Measurements from ENCODE around the gene EPS15.

Gene EPS15

GRCh38 chr1:51559064-51559500 is 40.0 kb upstream of the EPS15 start:
- H3K27ac ChIP-seq (ENCODE audit: insufficient read depth, low read depth, low read length, poor library complexity, severe bottlenecking) = no peak overlapping the region
- H3K27me3 ChIP-seq (ENCODE audit: control insufficient read depth, insufficient read depth, low read length, poor library complexity, severe bottlenecking) = no peaks in the 10 kb centered on the region
- no peaks in the 10 kb centered on the region for H3K36me3 ChIP-seq (ENCODE audit: control insufficient read depth, insufficient read depth, low read length)
- H3K4me1 ChIP-seq (ENCODE audit: control insufficient read depth, insufficient read depth, low read length) = no peaks in the 10 kb centered on the region
- 63 to 74% methylated on average over 3 of the region's 3 CpGs for WGBS, 2 experiments
- H3K9me3 ChIP-seq (ENCODE audit: control insufficient read depth, low read length) = no peaks in the 10 kb centered on the region
- H3K4me3 ChIP-seq (ENCODE audit: insufficient read depth, low read depth, low read length) = no peak overlapping the region

DNA sequence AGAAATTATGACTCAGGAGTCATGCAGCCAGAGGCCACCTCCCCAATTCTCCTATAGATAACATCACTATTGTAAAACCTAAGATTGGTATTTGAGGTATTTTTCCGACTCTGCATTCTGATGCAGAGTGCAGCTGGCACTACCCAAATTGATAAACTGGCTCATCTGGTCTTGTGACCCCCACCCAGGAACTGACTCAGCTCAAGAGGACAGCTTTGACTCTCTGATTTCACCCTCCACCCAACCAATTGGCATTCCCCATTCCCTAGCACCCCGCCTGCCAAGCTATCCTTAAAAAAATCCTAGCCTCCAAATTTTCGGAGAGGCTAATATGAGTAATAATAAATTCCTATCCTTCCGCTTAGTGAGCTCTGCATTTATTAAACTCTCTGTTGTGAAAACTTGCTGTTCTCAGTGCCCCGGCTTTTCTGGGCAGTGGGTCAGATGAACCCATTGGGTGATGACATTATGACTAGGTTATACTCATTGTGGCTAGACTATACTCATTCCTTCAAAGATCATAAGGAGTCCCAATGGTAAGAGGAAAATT is 39.4 kb upstream of the EPS15 start:
- Histone ChIP-seq H3K9me3 (ENCODE audit: control insufficient read depth, low read length) (no peaks in the 10 kb centered on the region), H3K36me3 (ENCODE audit: control insufficient read depth, insufficient read depth, low read length) (no peaks in the 10 kb centered on the region), H3K27me3 (ENCODE audit: control insufficient read depth, insufficient read depth, low read length, poor library complexity, severe bottlenecking) (no peaks in the 10 kb centered on the region), H3K4me1 (ENCODE audit: control insufficient read depth, insufficient read depth, low read length) (no peaks in the 10 kb centered on the region), H3K27ac (ENCODE audit: insufficient read depth, low read depth, low read length, poor library complexity, severe bottlenecking) (no peak overlapping the region), H3K4me3 (ENCODE audit: insufficient read depth, low read depth, low read length) (no peak overlapping the region)
- 86 to 95% methylated on average over 5 of the region's 5 CpGs for WGBS, 2 experiments

DNA sequence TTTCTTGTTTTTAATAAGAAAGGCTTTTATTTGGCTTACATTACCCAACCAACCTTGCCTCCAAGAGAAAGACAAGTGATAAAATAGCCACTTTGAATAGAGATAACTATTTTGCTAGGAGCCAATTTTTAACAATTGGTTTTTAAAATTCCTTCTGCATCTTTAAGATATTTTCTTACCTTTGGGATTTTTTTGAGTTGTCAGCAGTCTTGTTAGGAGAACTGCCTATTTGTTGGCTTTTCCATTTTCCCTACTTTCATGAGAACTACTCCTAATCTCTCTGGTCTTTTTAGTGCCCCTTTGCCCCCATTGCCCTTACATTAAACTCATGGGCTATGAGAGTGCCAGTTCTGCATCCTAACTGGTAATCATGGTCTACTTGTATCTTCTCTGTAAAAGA is 38.1 kb upstream of the EPS15 start:
- no peaks in the 10 kb centered on the region for H3K36me3 ChIP-seq (ENCODE audit: control insufficient read depth, insufficient read depth, low read length)
- H3K27ac ChIP-seq (ENCODE audit: insufficient read depth, low read depth, low read length, poor library complexity, severe bottlenecking) = no peak overlapping the region
- H3K4me3 ChIP-seq (ENCODE audit: insufficient read depth, low read depth, low read length) = no peak overlapping the region
- H3K4me1 ChIP-seq (ENCODE audit: control insufficient read depth, insufficient read depth, low read length) = no peaks in the 10 kb centered on the region
- H3K27me3 ChIP-seq (ENCODE audit: control insufficient read depth, insufficient read depth, low read length, poor library complexity, severe bottlenecking) = no peaks in the 10 kb centered on the region
- no peaks in the 10 kb centered on the region for H3K9me3 ChIP-seq (ENCODE audit: control insufficient read depth, low read length)

DNA sequence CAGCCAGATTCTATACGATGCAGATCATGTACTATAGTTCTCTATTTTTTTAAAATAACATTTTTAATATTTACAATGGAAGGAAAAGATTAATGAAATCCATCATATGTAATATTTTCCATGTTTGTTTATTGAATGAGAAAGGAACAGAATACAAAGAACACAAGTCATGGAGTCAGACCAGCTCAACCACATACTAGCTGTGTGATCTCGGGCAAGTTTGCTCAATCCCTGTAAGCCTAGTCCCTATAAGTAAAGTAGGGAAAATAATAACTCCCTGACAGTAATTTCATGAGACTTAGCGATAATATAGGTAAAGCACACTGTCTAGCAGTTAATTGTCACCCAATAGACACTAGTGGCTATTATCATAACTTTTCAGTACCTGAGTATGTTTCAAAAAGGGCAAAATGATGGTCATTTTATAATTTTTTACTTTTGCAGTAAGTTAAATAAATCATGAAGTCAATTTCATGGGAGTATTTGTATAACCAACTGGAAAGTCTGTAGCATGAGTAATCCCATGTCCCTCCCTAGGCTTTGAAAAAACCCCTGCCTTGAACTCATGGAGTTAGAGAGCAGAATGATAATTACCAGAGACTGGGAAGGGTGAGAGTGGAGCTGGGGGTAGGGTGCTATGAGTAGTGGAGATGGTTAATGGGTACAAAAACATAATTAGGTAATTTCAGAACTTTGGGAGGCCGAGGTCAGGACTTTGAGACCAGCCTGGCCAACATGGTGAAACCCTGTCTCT is 37.0 kb upstream of the EPS15 start:
- Histone ChIP-seq H3K27ac (ENCODE audit: insufficient read depth, low read depth, low read length, poor library complexity, severe bottlenecking) (no peak overlapping the region), H3K4me3 (ENCODE audit: insufficient read depth, low read depth, low read length) (no peak overlapping the region), H3K4me1 (ENCODE audit: control insufficient read depth, insufficient read depth, low read length) (no peaks in the 10 kb centered on the region), H3K36me3 (ENCODE audit: control insufficient read depth, insufficient read depth, low read length) (no peaks in the 10 kb centered on the region), H3K27me3 (ENCODE audit: control insufficient read depth, insufficient read depth, low read length, poor library complexity, severe bottlenecking) (no peaks in the 10 kb centered on the region), H3K9me3 (ENCODE audit: control insufficient read depth, low read length) (no peaks in the 10 kb centered on the region)
- 78 to 89% methylated on average over 2 to 4 of the region's 4 CpGs for whole genome bisulfite sequencing, 2 experiments

GRCh38 chr1:51553911-51554310 is 34.8 kb upstream of the EPS15 start:
- Histone ChIP-seq H3K4me1 (ENCODE audit: control insufficient read depth, insufficient read depth, low read length) (no peaks in the 10 kb centered on the region), H3K27me3 (ENCODE audit: control insufficient read depth, insufficient read depth, low read length, poor library complexity, severe bottlenecking) (no peaks in the 10 kb centered on the region), H3K36me3 (ENCODE audit: control insufficient read depth, insufficient read depth, low read length) (no peaks in the 10 kb centered on the region), H3K9me3 (ENCODE audit: control insufficient read depth, low read length) (no peaks in the 10 kb centered on the region), H3K4me3 (ENCODE audit: insufficient read depth, low read depth, low read length) (no peak overlapping the region), H3K27ac (ENCODE audit: insufficient read depth, low read depth, low read length, poor library complexity, severe bottlenecking) (no peak overlapping the region)
- 81 to 91% methylated on average over 3 of the region's 3 CpGs for WGBS, 2 experiments

GRCh38 chr1:51552929-51553807 is 34.1 kb upstream of the EPS15 start:
- H3K9me3 ChIP-seq (ENCODE audit: control insufficient read depth, low read length) = no peaks in the 10 kb centered on the region
- no peak overlapping the region for H3K4me3 ChIP-seq (ENCODE audit: insufficient read depth, low read depth, low read length)
- 90 to 93% methylated on average over 11 of the region's 11 CpGs for WGBS, 2 experiments
- H3K27me3 ChIP-seq (ENCODE audit: control insufficient read depth, insufficient read depth, low read length, poor library complexity, severe bottlenecking) = no peaks in the 10 kb centered on the region
- H3K27ac ChIP-seq (ENCODE audit: insufficient read depth, low read depth, low read length, poor library complexity, severe bottlenecking) = no peak overlapping the region
- no peaks in the 10 kb centered on the region for H3K36me3 ChIP-seq (ENCODE audit: control insufficient read depth, insufficient read depth, low read length)
- H3K4me1 ChIP-seq (ENCODE audit: control insufficient read depth, insufficient read depth, low read length) = no peaks in the 10 kb centered on the region

GRCh38 chr1:51551848-51552296 is 32.8 kb upstream of the EPS15 start:
- H3K4me1 ChIP-seq (ENCODE audit: control insufficient read depth, insufficient read depth, low read length) = no peaks in the 10 kb centered on the region
- no peak overlapping the region for H3K27ac ChIP-seq (ENCODE audit: insufficient read depth, low read depth, low read length, poor library complexity, severe bottlenecking)
- no peaks in the 10 kb centered on the region for H3K27me3 ChIP-seq (ENCODE audit: control insufficient read depth, insufficient read depth, low read length, poor library complexity, severe bottlenecking)
- H3K36me3 ChIP-seq (ENCODE audit: control insufficient read depth, insufficient read depth, low read length) = no peaks in the 10 kb centered on the region
- no peak overlapping the region for H3K4me3 ChIP-seq (ENCODE audit: insufficient read depth, low read depth, low read length)
- 92 to 93% methylated on average over 5 of the region's 5 CpGs for WGBS, 2 experiments
- H3K9me3 ChIP-seq (ENCODE audit: control insufficient read depth, low read length) = no peaks in the 10 kb centered on the region

GRCh38 chr1:51551081-51551480 is 32.0 kb upstream of the EPS15 start:
- Histone ChIP-seq H3K4me1 (ENCODE audit: control insufficient read depth, insufficient read depth, low read length) (no peaks in the 10 kb centered on the region), H3K27me3 (ENCODE audit: control insufficient read depth, insufficient read depth, low read length, poor library complexity, severe bottlenecking) (no peaks in the 10 kb centered on the region), H3K36me3 (ENCODE audit: control insufficient read depth, insufficient read depth, low read length) (no peaks in the 10 kb centered on the region), H3K27ac (ENCODE audit: insufficient read depth, low read depth, low read length, poor library complexity, severe bottlenecking) (no peak overlapping the region), H3K4me3 (ENCODE audit: insufficient read depth, low read depth, low read length) (no peak overlapping the region), H3K9me3 (ENCODE audit: control insufficient read depth, low read length) (no peaks in the 10 kb centered on the region)
- 83 to 91% methylated on average over 2 of the region's 2 CpGs for WGBS, 2 experiments

DNA sequence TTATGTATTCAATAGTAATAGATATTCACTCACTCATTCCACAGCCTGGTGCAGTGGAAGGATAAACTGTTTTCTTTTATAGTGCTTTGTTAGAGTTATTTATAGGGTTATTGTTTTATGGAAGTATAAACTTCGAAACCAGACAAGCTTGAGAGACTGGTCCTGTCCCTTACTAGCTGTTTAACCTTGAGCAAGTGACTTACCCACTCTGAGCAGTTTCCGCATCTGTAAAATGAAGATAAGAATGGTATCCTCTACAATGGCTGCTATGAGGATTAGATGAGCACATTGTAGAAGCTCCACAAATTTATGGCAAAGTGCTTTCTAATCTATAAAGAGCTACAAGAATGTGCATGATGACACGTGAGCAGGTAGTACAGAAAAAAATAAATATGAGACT is 30.8 kb upstream of the EPS15 start:
- H3K4me1 ChIP-seq (ENCODE audit: control insufficient read depth, insufficient read depth, low read length) = no peaks in the 10 kb centered on the region
- no peaks in the 10 kb centered on the region for H3K9me3 ChIP-seq (ENCODE audit: control insufficient read depth, low read length)
- WGBS, 2 experiments = 86 to 94% methylated on average over 3 of the region's 3 CpGs
- H3K36me3 ChIP-seq (ENCODE audit: control insufficient read depth, insufficient read depth, low read length) = no peaks in the 10 kb centered on the region
- H3K27me3 ChIP-seq (ENCODE audit: control insufficient read depth, insufficient read depth, low read length, poor library complexity, severe bottlenecking) = no peaks in the 10 kb centered on the region
- no peak overlapping the region for H3K27ac ChIP-seq (ENCODE audit: insufficient read depth, low read depth, low read length, poor library complexity, severe bottlenecking)
- no peak overlapping the region for H3K4me3 ChIP-seq (ENCODE audit: insufficient read depth, low read depth, low read length)

GRCh38 chr1:51549016-51549619 is 30.1 kb upstream of the EPS15 start:
- WGBS, 2 experiments = 84 to 87% methylated on average over 3 of the region's 3 CpGs
- no peaks in the 10 kb centered on the region for H3K9me3 ChIP-seq (ENCODE audit: control insufficient read depth, low read length)
- no peak overlapping the region for H3K27ac ChIP-seq (ENCODE audit: insufficient read depth, low read depth, low read length, poor library complexity, severe bottlenecking)
- no peaks in the 10 kb centered on the region for H3K27me3 ChIP-seq (ENCODE audit: control insufficient read depth, insufficient read depth, low read length, poor library complexity, severe bottlenecking)
- no peaks in the 10 kb centered on the region for H3K4me1 ChIP-seq (ENCODE audit: control insufficient read depth, insufficient read depth, low read length)
- no peak overlapping the region for H3K4me3 ChIP-seq (ENCODE audit: insufficient read depth, low read depth, low read length)
- no peaks in the 10 kb centered on the region for H3K36me3 ChIP-seq (ENCODE audit: control insufficient read depth, insufficient read depth, low read length)
